NCI-H345 (cell line): ENCODE measurements around the gene ZCCHC24.
"Not testable (repeated sequence)": the region's sequence is repeated elsewhere in the genome, so short reads cannot be mapped to it uniquely, and the experiment has no call there.

Source experiments
- DNase-seq: peaks from one replicate; lab custom pipeline; 2025; lab: John Stamatoyannopoulos, UW

Gene ZCCHC24

GRCh38 chr10:79472951-79473350, 27.5 kb upstream of the ZCCHC24 start:
- no peak for DNase-seq

GRCh38 chr10:79472449-79472848, 27.0 kb upstream of the ZCCHC24 start:
- DNase-seq = no peak

- no peak for DNase-seq
These were observed 26.4 kb upstream of the ZCCHC24 start for GRCh38 chr10:79471776-79472175.

- no peak for DNase-seq
These were observed 24.7 kb upstream of the ZCCHC24 start for GRCh38 chr10:79470096-79470495.

GRCh38 chr10:79468841-79469585, 23.6 kb upstream of the ZCCHC24 start:
- DNase-seq = no peak

GRCh38 chr10:79468015-79468560, 22.7 kb upstream of the ZCCHC24 start:
- DNase-seq = no peak

- no peak for DNase-seq
These were observed 19.9 kb upstream of the ZCCHC24 start for GRCh38 chr10:79465341-79465740.

- DNase-seq = no peak
These were observed 18.4 kb upstream of the ZCCHC24 start for GRCh38 chr10:79463578-79464496.

- no peak for DNase-seq
These were observed 15.3 kb upstream of the ZCCHC24 start for GRCh38 chr10:79460687-79461086.

GRCh38 chr10:79459243-79459642, 13.8 kb upstream of the ZCCHC24 start:
- DNase-seq = no peak

- no peak for DNase-seq
These were observed 13.1 kb upstream of the ZCCHC24 start for GRCh38 chr10:79458483-79458882.

- no peak for DNase-seq
These were observed 11.9 kb upstream of the ZCCHC24 start for GRCh38 chr10:79457256-79457785.

- no peak for DNase-seq
These were observed 8.8 kb upstream of the ZCCHC24 start for GRCh38 chr10:79454259-79454658.

- DNase-seq = no peak
These were observed 8.0 kb upstream of the ZCCHC24 start for GRCh38 chr10:79453392-79453791.

- DNase-seq = no peak
These were observed 6.8 kb upstream of the ZCCHC24 start for GRCh38 chr10:79452174-79452611.

- DNase-seq = no peak
These were observed 5.7 kb upstream of the ZCCHC24 start for GRCh38 chr10:79451046-79451699.

- no peak for DNase-seq
These were observed 4.0 kb upstream of the ZCCHC24 start for GRCh38 chr10:79449181-79450146.

- no peak for DNase-seq
These were observed 3.3 kb upstream of the ZCCHC24 start for GRCh38 chr10:79448732-79449049.

- DNase-seq = no peak
These were observed 2.7 kb upstream of the ZCCHC24 start for GRCh38 chr10:79447911-79448731.

- not testable (repeated sequence) for DNase-seq
These were observed 1.8 kb upstream of the ZCCHC24 start for GRCh38 chr10:79447249-79447648.
